HG03460 (cell line): Measurements from ENCODE around the gene BRSK2.

Source experiments
- ATAC-seq: cut with Tn5 transposase; IDR thresholded peaks from one replicate; pipeline ENCODE4 v1.9.1; 2021; ENCODE audit not compliant: unreplicated experiment

Gene BRSK2

DNA sequence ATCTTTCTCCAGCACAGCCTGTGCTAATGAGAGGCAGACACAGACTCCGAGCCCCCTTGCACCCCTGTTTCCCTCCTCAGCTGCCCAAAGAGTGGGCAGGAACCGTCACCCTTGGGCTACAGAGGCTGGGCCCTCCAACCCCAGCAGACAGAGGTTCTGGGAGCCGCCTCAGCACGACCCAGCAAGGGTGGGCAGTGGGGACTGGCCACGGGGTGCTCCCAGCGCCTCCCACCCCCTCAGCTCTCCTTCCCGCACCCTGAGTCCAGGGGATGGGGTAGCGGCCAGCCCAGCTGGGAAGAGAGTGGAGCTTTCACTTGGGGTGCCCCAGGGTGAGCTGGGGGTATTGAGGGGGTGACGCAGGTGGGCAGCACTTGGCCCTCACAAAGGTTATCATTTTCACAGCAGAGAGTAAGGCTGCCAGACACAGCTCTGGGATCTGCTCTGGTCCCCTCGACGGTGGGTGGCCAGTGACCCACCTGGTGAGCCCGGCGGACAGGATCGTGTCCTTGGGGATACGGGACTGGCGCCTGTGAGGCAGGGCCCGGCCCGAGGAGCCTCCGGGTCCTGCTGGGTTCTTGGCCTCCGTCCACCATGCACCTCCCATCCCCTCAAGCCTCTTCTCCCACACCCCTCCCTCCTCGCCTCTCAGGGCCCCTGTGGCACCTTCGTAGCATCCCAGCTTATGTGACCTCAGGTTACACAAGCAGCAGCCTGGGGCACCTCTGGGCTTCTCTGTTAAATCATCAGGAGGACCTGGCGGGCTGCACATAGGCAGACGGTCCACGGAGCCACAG lies 14.4 kb upstream of the BRSK2 start:
- ATAC-seq, result no peak

DNA sequence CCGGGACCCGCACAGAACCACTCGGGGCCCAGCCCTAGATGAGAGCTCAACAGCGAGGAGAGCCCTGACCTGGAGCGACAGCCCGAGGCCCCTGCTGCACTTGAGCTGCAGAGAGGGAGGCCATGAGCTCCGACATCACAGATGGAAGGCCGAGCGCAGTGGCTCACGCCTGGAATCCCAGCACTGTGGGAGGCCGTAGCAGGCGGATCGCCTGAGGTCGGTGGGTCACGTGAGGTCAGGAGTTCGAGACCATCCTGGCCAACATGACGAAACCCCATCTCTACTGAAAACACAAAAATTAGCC lies 13.8 kb upstream of the BRSK2 start:
- no peak for ATAC-seq

DNA sequence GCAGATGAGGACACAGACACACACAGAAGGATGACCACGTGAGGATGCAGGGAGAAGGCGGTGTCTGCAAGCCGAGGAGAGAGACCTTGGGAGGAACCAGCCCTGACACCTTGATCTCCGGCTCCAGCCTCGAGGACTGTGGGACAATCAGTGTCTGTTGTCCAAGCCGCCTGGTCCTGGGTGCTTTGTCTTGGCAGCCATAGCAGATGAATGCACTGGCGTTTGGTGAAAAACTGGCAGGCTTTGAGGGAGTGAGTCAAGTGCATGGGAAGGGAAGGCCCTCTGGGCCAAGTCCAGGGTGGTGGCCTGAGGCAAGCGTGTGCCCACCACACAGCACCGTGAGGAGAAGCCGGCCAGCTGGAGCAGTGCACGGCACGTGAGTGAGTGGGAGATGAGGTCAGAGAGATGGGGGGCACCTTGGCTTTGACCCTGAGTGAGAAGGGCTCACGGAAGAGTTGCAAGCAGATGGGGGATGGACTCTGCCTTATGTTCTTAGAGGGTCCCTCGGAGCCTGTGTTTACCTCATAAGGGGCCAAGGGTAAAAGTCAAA lies 12.4 kb upstream of the BRSK2 start:
- no peak for ATAC-seq

DNA sequence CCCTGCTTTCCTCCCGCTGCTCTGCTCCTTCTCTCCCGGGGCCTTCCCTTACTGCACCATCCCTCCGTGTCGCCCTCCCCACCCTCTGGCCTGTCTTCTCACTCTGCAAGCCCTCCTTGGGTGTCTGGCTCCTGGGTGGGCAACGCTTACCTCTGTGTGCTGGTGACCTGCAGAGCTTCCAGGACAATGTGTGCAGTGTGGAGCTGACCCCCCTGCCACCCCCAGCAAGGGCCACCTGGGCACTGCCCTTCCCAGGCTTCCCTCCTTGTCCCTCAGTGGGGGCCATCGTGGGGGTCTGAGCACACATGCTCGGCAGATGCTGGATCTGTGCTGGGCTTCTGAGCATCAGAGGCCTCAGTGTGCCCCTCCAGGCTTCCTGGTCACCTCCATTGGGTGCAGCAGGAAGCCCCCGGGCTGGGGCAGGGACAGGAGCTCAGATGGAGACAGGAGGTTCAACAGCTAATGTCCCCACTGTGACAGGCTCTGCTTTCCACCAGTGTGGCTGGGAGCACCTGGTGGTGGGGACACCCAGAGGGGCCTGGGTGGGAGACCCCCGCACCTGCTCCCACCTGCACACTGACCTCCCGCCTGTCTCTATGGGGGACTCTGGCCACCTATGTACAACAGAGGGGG lies 7.8 kb upstream of the BRSK2 start:
- no peak for ATAC-seq

DNA sequence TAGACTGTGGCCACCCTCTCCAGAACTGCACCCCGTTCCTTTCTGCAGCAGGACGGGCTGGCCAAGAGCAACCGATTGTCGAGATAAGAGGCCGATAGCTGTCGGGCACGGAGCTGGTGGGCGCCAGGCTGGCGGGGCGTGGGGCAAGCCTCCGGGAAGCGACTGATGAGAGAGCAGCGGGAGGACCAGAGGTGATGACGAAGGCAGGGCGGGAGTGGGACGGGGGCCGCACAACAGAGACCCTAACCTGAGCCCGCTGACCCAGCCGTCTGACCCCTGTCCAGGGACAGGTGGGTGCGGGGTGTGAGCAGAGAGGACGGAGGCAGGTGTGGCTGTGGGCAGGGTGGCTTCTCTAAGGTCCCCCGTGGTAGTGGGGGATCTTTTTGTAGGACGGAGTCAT lies 7.3 kb upstream of the BRSK2 start:
- ATAC-seq, result no peak

DNA sequence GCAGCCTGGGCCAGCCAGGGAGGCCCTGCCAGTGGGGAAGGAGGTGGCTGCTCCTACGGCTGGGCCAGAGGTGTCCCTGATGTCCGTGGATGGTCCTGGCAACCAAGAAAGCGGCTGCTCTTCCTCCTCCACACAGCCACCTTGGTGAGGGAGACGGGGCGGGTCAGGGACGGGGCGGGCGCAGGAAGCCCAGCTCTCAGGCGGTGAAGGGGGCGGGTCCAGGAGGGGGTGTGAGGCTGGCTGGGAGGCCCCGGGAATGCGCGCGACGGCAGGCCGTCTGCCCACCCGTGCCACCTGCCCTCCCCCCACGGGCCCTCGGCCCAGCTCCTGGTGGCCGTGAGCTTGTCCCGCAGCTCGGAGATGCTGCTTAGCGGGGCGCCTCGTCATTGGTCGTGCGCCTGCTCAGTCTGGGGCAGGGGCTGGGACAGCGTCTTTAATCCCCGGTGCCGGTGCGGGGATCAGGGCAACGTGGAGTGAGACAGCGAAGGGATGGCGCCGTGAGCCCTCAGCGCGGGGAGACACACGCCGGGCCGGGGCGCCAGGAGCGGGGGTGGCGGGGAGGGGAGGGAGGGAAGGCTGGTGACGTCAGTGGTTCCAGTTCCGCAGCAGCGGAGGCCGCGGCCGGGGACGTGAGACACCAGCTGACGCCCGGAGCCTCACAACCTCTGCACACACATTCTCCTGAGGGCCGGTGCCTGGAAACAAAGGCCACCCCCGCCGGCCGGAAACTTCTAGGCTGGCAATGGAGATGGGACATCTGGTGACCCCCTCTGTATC lies 6.7 kb upstream of the BRSK2 start:
- ATAC-seq, result peak; percentile 58

DNA sequence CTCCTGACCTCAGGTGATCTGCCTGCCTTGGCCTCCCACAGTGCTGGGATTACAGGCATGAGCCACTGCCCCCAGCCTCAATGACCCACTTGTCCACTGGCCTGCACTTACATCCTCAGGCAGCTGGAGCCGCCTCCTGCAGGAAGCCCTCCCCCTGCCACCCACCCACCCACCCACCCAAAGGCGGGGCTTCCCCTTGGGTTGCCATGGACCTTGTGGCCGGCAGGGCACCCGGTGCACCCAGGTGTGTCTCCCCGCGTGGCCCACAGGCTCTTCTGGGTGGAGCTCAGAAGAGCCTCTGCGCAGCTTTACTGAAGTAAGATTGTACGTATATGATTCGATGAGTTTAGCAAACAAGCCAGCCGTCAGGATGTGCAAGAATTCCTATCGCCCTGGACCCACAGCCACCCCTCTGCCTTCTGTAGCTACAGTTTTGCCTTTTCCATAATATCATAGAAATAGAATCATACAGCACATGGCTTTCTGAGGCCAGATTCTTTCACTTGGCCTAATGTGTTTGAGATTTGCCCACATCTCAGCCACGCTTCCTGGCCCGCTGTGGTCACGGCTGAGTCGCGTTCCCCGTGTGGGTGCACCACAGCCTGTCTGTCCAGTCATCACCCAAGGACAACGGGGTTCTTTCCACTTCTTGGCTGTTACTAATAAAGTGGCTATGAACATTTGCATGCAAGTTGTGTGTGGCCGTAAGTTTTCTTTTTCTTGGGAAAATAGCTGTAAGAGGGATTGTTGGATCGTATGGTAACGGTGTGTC lies 5.3 kb upstream of the BRSK2 start:
- no peak for ATAC-seq

DNA sequence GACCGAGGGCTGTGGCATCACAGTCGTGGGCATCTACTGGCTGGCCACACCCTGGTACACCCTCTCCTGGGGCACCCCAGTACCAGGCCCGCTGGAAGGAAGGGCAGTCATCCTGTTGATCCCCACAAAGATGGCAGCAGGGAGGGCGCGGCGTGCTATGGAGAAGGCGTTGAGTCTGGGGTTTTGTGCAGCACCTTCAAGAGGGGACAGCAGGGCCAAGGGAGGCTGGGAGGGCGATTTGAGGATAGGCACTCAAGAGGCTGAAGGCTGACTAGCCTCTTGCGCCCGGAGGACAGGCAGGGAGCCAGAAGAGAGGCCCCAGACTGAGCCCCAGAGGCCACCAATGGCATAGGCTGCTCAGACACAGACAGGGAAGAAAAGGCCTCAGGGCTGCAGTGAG lies 2.2 kb upstream of the BRSK2 start:
- ATAC-seq, result no peak

DNA sequence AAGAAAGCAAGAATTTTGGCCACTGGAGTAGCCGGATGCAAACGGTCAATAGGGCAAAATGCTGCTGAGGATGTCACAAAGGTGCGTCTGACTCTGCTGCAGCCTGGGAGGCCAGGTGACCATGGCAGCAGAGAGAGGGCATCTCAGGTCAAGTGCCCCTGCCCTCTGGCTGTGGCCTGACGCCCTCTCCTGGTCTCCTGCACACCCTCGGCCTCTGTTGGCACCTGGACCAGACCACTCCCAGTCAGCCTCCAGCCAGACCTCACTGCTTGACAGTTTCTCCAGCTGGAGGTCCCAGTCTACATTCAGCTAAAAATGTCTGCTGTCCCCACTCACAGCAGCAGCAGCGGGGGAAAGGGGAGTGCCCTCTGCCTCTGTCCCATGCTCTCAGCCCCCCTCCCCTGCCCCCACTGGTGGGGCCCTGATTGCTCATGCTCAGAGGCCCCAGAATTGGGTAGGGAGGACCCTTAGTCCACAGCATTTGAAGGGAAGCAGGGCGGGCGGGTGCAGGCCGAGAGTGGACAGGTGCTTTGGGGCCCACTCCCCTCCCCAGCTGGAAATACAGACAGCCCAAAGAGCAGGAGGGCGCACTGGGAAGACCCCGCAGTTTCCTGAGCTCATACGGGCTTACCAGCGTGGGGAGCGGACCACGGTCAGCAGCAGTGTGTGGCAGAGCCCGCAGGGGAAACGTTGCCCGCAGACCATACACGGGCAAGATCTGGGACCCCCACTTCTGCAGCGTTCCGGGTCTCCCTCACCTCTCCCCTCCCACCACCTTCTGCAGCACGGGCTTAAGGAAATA lies 1.6 kb upstream of the BRSK2 start:
- no peak for ATAC-seq

DNA sequence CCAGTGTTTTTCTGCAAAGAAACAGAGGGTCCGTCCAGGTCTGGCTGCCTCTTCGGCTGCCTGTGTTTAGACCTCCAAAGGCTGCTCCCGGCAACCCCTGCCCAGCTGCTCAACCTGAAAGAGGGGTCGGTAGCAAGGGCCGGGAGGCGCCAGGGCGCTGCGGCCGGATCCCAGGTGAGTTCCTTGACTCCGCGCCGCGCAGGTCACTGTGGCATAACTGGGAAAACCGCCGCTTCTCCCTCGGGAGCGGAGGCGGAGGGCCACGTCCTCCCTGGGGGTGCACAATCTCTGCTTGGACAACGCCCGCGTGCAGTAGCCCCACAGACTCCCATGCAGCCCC lies 1.0 kb upstream of the BRSK2 start:
- no peak for ATAC-seq

DNA sequence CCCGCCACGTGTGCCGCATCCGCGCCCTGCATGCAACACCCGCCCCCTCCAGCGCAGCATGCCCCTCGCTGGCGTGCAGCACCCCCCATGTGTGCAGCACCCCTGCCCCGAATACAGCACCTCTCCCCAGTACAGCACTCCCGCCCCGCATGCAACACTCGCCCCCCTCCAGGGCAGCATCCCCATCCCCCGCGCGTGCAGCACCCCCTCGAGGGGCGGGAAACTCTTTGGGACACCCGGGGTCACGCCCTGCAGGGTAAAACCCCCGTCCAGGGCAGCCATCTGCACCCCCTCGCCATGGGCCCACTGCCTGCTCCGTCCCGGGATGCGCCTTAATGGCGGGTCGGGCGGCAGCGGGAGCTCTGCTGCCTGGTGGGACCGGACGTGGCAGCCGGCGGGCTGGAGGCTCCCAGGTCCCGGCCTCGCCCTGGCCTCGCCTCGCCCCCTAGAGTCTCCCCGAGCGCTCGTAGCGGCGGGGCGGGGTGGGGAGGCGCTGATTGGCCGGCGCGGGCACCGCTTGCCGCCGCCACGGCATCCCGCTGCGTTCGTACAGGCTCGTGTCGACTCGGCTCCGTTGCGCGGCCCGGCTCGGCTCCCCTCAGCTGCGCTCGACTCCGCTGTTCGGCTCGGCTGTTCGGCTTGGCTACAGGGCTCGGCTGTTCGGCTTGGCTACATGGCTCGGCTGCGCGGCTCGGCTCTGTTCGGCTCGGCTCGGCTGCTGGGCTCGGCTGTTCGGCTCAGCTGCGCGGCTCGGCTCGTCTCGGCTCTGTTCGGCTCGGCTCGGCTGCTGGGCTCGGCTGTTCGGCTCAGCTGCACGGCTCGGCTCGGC lies 417 bp upstream of the BRSK2 start:
- ATAC-seq, result peak; percentile 92

DNA sequence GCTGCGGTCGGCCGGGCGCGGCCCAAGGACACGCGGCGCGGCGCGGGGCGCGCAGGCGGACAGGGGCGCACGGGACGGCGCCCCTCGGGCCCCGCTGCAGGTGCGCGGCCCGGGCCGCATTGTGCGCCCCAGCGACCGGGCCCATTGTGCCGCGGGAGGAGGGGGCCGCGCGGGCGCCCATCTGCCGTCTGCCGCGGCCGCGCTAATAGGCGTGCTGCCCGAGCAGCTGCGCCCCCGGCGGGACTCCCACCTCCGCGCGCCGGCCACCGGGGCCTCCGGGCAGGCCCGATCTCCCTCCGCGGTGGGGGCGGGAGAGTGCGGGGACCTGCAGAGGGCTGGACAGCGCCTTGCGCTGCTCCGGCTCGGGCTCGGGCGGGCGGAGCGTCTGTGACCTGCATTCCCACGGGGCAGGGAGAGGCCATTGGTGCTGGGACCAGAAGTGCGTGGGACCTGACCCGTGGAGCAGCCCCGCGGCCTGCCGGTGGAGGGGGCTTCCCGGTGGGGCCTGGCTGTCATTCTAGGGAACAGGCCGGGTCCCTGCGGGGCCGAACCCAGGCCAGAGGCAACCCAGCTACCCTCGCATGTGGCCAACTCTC lies 933 bp downstream of the BRSK2 start:
- no peak for ATAC-seq

DNA sequence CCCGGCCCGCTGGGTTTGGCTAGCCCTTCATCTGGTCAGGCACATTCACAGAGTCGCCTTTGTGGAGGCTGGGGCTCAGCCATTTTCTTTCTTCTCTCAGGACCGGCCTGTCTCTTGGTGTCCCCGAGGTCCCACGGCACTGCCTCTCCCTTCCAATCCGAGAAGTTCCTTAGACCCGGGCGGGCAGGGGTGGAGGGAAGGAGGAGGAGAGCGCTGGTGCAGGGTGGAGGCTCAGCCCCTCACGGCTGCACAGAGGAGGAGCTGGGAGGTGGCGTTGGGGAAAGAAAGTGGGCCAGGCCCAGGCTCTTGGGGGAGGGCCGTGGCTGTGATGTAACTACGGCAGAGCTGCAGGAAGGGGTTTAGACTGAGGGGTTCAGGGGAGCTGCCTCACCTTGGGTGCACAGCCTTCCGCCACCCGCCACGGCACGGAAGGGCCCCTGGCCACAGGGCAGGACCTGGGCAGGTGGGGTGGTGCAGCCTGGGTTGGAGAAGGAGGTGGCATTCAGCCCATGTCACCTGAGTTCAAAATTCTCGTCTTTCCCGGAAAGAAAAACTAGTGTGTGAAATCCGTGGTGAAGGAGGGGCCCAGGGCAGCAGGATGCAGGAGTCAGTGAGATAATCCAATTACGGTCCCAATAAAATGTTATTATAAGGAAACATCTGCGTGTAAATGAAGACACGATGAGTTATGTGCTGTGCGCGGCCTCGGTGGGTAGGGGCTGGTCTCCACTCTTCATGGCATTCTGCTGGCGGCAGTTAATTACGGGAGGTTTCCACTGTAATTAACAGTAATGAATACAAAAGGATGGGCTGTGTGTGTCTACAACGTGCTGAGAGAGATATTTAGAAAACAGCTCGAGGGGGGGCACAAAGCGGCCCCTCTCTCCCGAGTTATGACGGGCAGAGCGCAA lies 1.7 kb downstream of the BRSK2 start:
- ATAC-seq, result no peak

DNA sequence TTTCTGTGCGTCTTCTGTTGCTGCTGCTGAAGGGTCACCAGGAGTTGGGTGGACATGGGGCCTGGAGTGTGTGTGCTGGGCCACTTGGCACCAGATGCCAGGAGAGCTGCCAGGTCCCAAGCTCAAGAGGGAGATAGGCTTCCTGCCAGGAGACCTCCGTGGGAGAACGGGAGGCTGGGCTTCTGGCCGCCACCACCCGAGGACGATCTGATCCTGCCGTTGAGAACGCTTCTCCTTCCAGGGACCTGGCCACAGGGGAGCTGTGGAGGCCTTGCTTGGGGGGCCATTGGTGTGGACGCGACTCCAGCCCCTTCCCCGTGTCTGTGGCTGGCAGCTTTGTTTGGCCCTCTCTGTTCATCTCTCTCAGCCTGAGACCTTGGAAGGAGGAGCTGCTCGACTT lies 2.4 kb downstream of the BRSK2 start:
- ATAC-seq, result no peak

DNA sequence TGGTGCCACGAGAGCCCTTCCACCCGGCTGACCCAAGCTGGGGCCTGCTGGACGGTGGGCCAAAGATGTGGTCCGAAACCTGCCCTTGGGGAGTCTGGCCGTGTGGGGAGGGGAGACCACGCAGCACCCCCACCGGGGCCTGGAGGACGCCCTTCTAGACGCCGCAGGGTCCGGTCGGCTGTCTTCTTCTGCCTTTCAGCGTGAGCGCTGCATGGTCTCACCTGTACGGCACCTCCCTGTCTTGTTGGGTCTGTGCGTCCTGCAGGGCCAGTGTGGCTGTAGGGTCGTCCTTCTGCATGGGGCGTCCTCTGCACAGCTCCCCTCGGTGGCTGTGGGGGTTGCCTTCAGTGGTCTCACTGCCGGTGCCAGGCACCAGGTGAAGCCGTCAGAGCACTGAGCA lies 2.8 kb downstream of the BRSK2 start:
- no peak for ATAC-seq

DNA sequence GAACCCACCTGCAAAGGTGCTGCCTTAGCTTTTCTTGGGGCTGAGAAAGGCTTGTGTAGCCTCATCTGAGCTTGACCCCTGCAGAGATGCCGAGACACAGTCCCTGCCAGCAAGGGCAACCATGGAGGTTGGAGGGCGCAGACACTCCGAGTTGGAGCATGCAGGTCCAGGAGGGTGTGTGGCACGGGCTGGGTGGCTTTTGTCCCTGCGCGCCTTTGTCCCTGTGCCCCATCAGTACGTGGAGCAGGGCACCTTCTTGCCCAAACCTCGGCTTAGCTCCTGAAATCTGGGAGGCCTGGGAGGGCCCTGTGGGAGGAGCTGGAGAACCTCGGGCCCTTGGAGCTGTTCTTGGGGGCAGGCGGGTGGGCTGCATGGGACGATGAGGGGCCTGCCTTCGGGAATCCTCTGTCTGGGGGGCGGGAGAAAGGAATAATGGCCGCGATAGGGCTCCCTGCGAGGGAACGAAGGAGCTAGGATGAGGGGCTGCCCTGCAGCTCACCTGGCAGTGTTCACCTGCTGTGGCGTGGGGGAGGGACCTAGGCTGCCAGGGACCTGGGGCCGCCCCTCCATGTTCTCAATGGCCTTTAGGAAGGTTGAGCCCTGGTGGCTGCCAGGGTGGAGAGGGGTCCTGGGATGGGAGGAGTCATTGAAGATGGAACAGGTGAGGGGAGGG lies 3.4 kb downstream of the BRSK2 start:
- no peak for ATAC-seq

DNA sequence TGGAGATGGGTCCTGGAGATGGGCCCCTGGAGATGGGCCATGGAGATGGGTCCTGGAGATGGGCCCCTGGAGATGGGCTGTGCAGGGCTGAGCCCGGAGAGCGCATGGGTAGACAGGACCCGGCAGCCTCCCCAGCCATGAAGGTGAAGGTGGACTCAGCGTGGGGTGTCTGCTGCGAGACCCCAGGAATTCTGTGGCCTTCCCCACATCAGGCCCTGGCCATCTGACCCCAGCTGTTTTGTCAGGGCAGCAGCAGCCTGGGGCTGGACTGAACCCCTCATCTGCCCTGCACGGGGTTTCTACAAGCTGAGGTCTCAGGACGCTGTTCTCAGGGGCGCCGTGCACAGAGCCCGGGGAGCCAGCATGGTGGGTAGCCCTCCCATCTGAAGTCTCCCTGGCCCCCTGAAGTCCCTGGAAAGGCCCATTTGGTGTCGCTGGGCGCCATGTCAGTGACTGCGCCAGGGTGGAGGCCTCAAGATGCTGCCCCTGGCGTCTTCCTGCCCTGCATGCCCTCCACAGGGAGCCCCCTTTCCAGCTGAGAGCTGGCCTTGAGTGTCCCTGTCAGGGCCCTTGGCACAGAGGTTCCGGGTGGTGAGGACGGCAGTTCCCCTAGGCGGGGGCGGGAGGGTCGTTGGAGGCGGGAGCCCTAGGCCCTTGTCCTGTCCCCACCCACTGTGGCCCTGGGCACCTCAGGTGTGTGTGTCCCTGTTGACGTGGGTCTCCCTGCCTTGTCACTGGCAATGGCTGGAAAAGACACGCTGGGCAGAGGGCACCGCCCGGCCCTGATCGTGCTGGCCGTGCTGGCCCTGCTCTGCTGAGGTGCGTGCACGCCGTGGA lies 5.4 kb downstream of the BRSK2 start:
- no peak for ATAC-seq
